Stimulated activated CD8-positive, alpha-beta memory T cell treated with anti-CD3 and anti-CD28 coated beads, Interleukin-15, amount 100 ng/mL, for 48 hours (primary cell): ENCODE measurements around the gene WASHC1.
"Not testable (repeated sequence)": the region's sequence is repeated elsewhere in the genome, so short reads cannot be mapped to it uniquely, and the experiment has no call there.

ENCODE experiments used
- DNase-seq, 2 donors: peaks; one replicate each; pipeline ENCODE4 v3.0.0-alpha.2; 2020; ENCODE audit warnings: low read depth in 2 of 2

The WASHC1 gene

GRCh38 chr9:14129-14809 is 15.0 kb downstream of the WASHC1 start:
- not testable (repeated sequence) for DNase-seq

GRCh38 chr9:11206-11605 is 18.1 kb downstream of the WASHC1 start:
- peak; percentile 74 to 84 for DNase-seq

- not testable (repeated sequence) for DNase-seq
Measured at GRCh38 chr9:10653-11053, 18.6 kb downstream of the WASHC1 start.

- not testable (repeated sequence) for DNase-seq
Measured at GRCh38 chr9:10207-10606, 19.0 kb downstream of the WASHC1 start.
